ENCODE data around the gene RALGDS.

- TF ChIP-seq CTCF (conservative IDR thresholded peaks at IDR 0.05) (no peak), ZFX (IDR thresholded peaks at IDR 0.05) (no peak)
Observed at GRCh38 chr9:133109931-133110650, 10.9 kb downstream of the RALGDS start.

All from C4-2B (cell line).